GM21619 (cell line): ENCODE data around the gene DENND6A.

Experiments
- ATAC-seq: cut with Tn5 transposase; IDR thresholded peaks from one replicate; pipeline ENCODE4 v1.9.1; 2021; ENCODE audit not compliant: unreplicated experiment

Gene DENND6A

GRCh38 chr3:57575966-57576626 is 116.8 kb downstream of the DENND6A start:
- ATAC-seq: no peak
